ENCODE data around the gene TAF4B. TPM values are rescaled to one million over a fixed set of nuclear protein-coding genes. Genes with fewer than 3 reads are reported as not detected.

TAF4B gene
- total and polyA plus RNA-seq, 2 of the 8 experiments (the other 6 are each of a cell fraction or from before 2014, with no cell fraction given), result 9.3 to 19.8 TPM

DNA sequence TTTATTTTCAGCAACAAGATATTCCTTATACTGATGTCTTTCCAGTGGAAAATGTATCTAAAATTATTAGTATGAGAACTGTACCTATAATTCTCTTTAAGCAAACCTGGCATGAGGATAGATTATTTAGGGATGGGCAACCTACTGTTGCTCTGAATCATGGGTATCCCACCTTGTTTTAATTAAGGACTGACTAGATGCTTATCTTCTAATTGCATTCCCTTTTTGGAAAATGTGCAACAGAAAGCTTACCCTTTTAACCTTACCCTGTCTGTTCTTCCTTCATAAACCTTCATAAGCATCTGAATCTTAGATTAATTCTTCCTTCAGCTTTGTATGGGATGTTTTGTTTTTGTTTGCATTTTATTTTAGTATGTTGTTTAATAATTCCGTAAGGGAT, 110.3 kb downstream of the TAF4B start (continued):
- TF ChIP-seq SIX5 (IDR thresholded peaks at IDR 0.05; ENCODE audit: low read depth, low read length), result no peak
- TF ChIP-seq, protein P1, sequence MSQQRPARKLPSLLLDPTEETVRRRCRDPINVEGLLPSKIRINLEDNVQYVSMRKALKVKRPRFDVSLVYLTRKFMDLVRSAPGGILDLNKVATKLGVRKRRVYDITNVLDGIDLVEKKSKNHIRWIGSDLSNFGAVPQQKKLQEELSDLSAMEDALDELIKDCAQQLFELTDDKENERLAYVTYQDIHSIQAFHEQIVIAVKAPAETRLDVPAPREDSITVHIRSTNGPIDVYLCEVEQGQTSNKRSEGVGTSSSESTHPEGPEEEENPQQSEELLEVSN (IDR thresholded peaks at IDR 0.05), result no peak
- TF ChIP-seq, protein P2, sequence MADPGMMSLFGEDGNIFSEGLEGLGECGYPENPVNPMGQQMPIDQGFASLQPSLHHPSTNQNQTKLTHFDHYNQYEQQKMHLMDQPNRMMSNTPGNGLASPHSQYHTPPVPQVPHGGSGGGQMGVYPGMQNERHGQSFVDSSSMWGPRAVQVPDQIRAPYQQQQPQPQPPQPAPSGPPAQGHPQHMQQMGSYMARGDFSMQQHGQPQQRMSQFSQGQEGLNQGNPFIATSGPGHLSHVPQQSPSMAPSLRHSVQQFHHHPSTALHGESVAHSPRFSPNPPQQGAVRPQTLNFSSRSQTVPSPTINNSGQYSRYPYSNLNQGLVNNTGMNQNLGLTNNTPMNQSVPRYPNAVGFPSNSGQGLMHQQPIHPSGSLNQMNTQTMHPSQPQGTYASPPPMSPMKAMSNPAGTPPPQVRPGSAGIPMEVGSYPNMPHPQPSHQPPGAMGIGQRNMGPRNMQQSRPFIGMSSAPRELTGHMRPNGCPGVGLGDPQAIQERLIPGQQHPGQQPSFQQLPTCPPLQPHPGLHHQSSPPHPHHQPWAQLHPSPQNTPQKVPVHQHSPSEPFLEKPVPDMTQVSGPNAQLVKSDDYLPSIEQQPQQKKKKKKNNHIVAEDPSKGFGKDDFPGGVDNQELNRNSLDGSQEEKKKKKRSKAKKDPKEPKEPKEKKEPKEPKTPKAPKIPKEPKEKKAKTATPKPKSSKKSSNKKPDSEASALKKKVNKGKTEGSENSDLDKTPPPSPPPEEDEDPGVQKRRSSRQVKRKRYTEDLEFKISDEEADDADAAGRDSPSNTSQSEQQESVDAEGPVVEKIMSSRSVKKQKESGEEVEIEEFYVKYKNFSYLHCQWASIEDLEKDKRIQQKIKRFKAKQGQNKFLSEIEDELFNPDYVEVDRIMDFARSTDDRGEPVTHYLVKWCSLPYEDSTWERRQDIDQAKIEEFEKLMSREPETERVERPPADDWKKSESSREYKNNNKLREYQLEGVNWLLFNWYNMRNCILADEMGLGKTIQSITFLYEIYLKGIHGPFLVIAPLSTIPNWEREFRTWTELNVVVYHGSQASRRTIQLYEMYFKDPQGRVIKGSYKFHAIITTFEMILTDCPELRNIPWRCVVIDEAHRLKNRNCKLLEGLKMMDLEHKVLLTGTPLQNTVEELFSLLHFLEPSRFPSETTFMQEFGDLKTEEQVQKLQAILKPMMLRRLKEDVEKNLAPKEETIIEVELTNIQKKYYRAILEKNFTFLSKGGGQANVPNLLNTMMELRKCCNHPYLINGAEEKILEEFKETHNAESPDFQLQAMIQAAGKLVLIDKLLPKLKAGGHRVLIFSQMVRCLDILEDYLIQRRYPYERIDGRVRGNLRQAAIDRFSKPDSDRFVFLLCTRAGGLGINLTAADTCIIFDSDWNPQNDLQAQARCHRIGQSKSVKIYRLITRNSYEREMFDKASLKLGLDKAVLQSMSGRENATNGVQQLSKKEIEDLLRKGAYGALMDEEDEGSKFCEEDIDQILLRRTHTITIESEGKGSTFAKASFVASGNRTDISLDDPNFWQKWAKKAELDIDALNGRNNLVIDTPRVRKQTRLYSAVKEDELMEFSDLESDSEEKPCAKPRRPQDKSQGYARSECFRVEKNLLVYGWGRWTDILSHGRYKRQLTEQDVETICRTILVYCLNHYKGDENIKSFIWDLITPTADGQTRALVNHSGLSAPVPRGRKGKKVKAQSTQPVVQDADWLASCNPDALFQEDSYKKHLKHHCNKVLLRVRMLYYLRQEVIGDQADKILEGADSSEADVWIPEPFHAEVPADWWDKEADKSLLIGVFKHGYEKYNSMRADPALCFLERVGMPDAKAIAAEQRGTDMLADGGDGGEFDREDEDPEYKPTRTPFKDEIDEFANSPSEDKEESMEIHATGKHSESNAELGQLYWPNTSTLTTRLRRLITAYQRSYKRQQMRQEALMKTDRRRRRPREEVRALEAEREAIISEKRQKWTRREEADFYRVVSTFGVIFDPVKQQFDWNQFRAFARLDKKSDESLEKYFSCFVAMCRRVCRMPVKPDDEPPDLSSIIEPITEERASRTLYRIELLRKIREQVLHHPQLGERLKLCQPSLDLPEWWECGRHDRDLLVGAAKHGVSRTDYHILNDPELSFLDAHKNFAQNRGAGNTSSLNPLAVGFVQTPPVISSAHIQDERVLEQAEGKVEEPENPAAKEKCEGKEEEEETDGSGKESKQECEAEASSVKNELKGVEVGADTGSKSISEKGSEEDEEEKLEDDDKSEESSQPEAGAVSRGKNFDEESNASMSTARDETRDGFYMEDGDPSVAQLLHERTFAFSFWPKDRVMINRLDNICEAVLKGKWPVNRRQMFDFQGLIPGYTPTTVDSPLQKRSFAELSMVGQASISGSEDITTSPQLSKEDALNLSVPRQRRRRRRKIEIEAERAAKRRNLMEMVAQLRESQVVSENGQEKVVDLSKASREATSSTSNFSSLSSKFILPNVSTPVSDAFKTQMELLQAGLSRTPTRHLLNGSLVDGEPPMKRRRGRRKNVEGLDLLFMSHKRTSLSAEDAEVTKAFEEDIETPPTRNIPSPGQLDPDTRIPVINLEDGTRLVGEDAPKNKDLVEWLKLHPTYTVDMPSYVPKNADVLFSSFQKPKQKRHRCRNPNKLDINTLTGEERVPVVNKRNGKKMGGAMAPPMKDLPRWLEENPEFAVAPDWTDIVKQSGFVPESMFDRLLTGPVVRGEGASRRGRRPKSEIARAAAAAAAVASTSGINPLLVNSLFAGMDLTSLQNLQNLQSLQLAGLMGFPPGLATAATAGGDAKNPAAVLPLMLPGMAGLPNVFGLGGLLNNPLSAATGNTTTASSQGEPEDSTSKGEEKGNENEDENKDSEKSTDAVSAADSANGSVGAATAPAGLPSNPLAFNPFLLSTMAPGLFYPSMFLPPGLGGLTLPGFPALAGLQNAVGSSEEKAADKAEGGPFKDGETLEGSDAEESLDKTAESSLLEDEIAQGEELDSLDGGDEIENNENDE (IDR thresholded peaks at IDR 0.05; ENCODE audit: insufficient replicate concordance, low read length), result no peak
- TF ChIP-seq, protein P3, sequence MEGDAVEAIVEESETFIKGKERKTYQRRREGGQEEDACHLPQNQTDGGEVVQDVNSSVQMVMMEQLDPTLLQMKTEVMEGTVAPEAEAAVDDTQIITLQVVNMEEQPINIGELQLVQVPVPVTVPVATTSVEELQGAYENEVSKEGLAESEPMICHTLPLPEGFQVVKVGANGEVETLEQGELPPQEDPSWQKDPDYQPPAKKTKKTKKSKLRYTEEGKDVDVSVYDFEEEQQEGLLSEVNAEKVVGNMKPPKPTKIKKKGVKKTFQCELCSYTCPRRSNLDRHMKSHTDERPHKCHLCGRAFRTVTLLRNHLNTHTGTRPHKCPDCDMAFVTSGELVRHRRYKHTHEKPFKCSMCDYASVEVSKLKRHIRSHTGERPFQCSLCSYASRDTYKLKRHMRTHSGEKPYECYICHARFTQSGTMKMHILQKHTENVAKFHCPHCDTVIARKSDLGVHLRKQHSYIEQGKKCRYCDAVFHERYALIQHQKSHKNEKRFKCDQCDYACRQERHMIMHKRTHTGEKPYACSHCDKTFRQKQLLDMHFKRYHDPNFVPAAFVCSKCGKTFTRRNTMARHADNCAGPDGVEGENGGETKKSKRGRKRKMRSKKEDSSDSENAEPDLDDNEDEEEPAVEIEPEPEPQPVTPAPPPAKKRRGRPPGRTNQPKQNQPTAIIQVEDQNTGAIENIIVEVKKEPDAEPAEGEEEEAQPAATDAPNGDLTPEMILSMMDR (IDR thresholded peaks at IDR 0.05; ENCODE audit: control extremely low read depth in 1 of 3, insufficient read depth in 1 of 3, low read depth in 1 of 3, low read length in 3 of 3), result no peak
- TF ChIP-seq TAF7 (optimal IDR thresholded peaks at IDR 0.05; ENCODE audit: borderline replicate concordance, low read depth, low read length), result no peak
- TF ChIP-seq POU5F1 (IDR thresholded peaks at IDR 0.05; ENCODE audit: low read depth, low read length), result no peak
- no peak for TF ChIP-seq KDM1A (IDR thresholded peaks at IDR 0.05; ENCODE audit: borderline replicate concordance, low read length)
- no peak for TF ChIP-seq POLR2A (IDR thresholded peaks at IDR 0.05; ENCODE audit: control extremely low read depth in 1 of 2, low read depth in 2 of 2, low read length in 2 of 2)
